Heart left ventricle (tissue), 16 donors: ENCODE results near the gene SEM1. TPM values are rescaled to one million over a fixed set of nuclear protein-coding genes. Genes with fewer than 3 reads are reported as not detected.

Experiments
- ATAC-seq, 4 donors: fragments of 200-7000 bp; cut with Tn5 transposase; one replicate each; pipeline ENCODE4 v1.9.1; 2020 to 2022; ENCODE audit warnings: moderate library complexity in 4 of 4, mild to moderate bottlenecking in 3 of 4, moderate number of reproducible peaks in 1 of 4
- DNase-seq, 5 donors: peaks; one replicate each; pipeline ENCODE4 v3.0.0-alpha.2; 2020
- H3K27ac ChIP-seq, 12 donors: fragments of 200-600 bp; sonication (generic) in 4 of 12; one replicate each; pipeline versions ENCODE4 v1.5.0 to v1.8.0; 2016 to 2022; ENCODE audit warnings: mild to moderate bottlenecking in 2 of 12
- H3K27me3 ChIP-seq, 9 donors: fragments of 200-600 bp; sonication (generic) in 2 of 9; one replicate each; pipeline versions ENCODE4 v1.5.1 to v1.8.0; 2016 to 2022; ENCODE audit warnings: mild to moderate bottlenecking in 3 of 9
- H3K36me3 ChIP-seq, 9 donors: fragments of 200-600 bp; sonication (generic) in 2 of 9; one replicate each; pipeline versions ENCODE4 v1.5.0 to v1.8.0; 2018 to 2022; ENCODE audit warnings: mild to moderate bottlenecking in 2 of 9
- H3K4me1 ChIP-seq, 12 donors: fragments of 200-600 bp; sonication (generic) in 4 of 12; one replicate each; pipeline versions ENCODE4 v1.5.0 to v1.8.0; 2016 to 2022; ENCODE audit warnings: mild to moderate bottlenecking in 3 of 12
- H3K4me3 ChIP-seq, 12 donors: fragments of 200-600 bp; sonication (generic) in 4 of 12; one replicate each; pipeline versions ENCODE4 v1.5.0 to v1.8.0; 2017 to 2022; ENCODE audit warnings: mild to moderate bottlenecking in 9 of 12, moderate library complexity in 4 of 12
- H3K9me3 ChIP-seq, 12 donors: fragments of 200-600 bp; sonication (generic) in 4 of 12; one replicate each; pipeline versions ENCODE4 v1.5.0 to v1.8.0; 2016 to 2022; ENCODE audit warnings: mild to moderate bottlenecking in 1 of 12
- CTCF ChIP-seq, 12 donors: fragments of 200-600 bp; sonication (generic) in 4 of 12; IDR thresholded peaks; one replicate each; pipeline versions ENCODE4 v1.5.0 to v1.8.0; 2018 to 2022; ENCODE audit warnings: antibody characterized with exemption in 12 of 12, mild to moderate bottlenecking in 5 of 12
- POLR2A ChIP-seq, 2 donors: fragments of 450-650 bp; IDR thresholded peaks; one replicate each; pipeline ENCODE4 v1.6.1; 2017; ENCODE audit warnings: antibody characterized with exemption in 2 of 2, mild to moderate bottlenecking in 2 of 2, moderate library complexity in 2 of 2
- WGBS, 4 donors: extraction: QIAGEN DNeasy Blood & Tissue Kit in 2 of 4; methylation state at CpG; one replicate each; pipeline versions ENCODE4 v1.1.5 to v1.1.7; 2013 to 2018; 5-methylcytosine and 5-hydroxymethylcytosine counted together
- intact Hi-C, 10 donors: fragments of 100-400 bp; cut with DNase I; formaldehyde crosslinking; loops; one replicate each; pipeline versions ENCODE4 v1.11.1 to v1.14.2; 2022
- polyA plus RNA-seq, 2 donors: library from polyadenylated mRNA; stranded (reverse); fragments of 200-250 nt; gene quantifications; one replicate each; pipeline ENCODE4 v1.2.3, GENCODE V29; 2013
- total RNA-seq, 9 donors: library from RNA; depleted of rRNA in 2 of 9; stranded (reverse); fragments of >200 nt in 2 of 9; fragmentation: NEBNext Ultra II Directional in 3 of 9; extraction: Animal tissue kit (Norgen Biotek cat#: 25700) in 3 of 9; gene quantifications; one replicate each; pipeline versions ENCODE4 v1.1.0 to v1.2.4, GENCODE V29; 2016 to 2023
- donor health status: ischemic (EF 13 %, LVEDD 7.1; RV severe dilation, severe dysfunction).
- donor health status: healthy with polysubstance abuse.
- donor health status: DM: no; HTN: yes; CAD: no.
- donor health status: DM: no; HTN: no; CAD: no.
- donor health status: ischemic (EF 25% LVEDD 6.9; RV normal size, moderate dysfunction).
- donor health status: ischemic (EF 25% LVEDD 5.7; RV mildly dilated, moderate dysfunction).
- donor health status: healthy.
- donor health status: DM: yes; HTN: yes; CAD: no.
- donor health status: ischemic (EF 35%, LVEDD 5.7; RV mildly dilated, moderate dysfunction).
- donor health status: nonischemic (EF 11% LVEDD 7.7; RV severe dilation, severe dysfunction).
- donor health status: DM: yes; HTN: yes; CAD: no.
- donor health status: PGD.
- donor health status: ischemic (EF 29% LVEDD 5.4; RV normal size, mild dysfunction).
- donor health status: nonischemic (EF 23%, LVEDD 6.1; RV moderate dilation, normal function).

SEM1 gene
- total and polyA plus RNA-seq, 11 donors = 25.5 to 157 (median 44.1) TPM

- ATAC-seq = no peak
- DNase-seq = no peak
These were observed 52.2 kb downstream of the SEM1 start for GRCh38 chr7:96657347-96658021.

GRCh38 chr7:96655956-96656355 lies 53.7 kb downstream of the SEM1 start:
- no peak for TF ChIP-seq POLR2A (IDR thresholded peaks at IDR 0.05)
- no peak for TF ChIP-seq CTCF (IDR thresholded peaks at IDR 0.05)
- DNase-seq (no peak), ATAC-seq (no peak)
- intact Hi-C loops = no loop called here
- WGBS, 4 donors = 87 to 98% (median 94%) methylated on average over 2 of the region's 2 CpGs
- Histone ChIP-seq H3K27ac (no peak overlapping the region), H3K9me3 (peaks cover 0 to 6% (median 0%) of the 10 kb centered on the region in 12 donors), H3K4me3 (no peak overlapping the region), H3K27me3 (no peaks in the 10 kb centered on the region), H3K36me3 (no peaks in the 10 kb centered on the region), H3K4me1 (no peaks in the 10 kb centered on the region)

More at GRCh38 chr7:96657347-96658021, 52.2 kb downstream of the SEM1 start:
- no peak overlapping the region for H3K27ac ChIP-seq
- no peak overlapping the region for H3K4me3 ChIP-seq
- intact Hi-C loops = no loop called here
- H3K4me1 ChIP-seq = no peaks in the 10 kb centered on the region
- WGBS, 4 donors = 71 to 78% (median 75%) methylated on average over 7 of the region's 7 CpGs
- peaks cover 0 to 4% (median 0%) of the 10 kb centered on the region in 12 donors for H3K9me3 ChIP-seq
- no peaks in the 10 kb centered on the region for H3K36me3 ChIP-seq
- no peak for TF ChIP-seq CTCF (IDR thresholded peaks at IDR 0.05)
- no peaks in the 10 kb centered on the region for H3K27me3 ChIP-seq

- WGBS, 4 donors = 93 to 98% (median 94%) methylated on average over 3 to 4 of the region's 4 CpGs
- intact Hi-C loops = no loop called here
- no peak for ATAC-seq
These were observed 54.9 kb downstream of the SEM1 start for GRCh38 chr7:96654630-96655188.

More at GRCh38 chr7:96654630-96655188, 54.9 kb downstream of the SEM1 start:
- no peak for DNase-seq
- no peaks in the 10 kb centered on the region for H3K4me1 ChIP-seq
- H3K27ac ChIP-seq = no peak overlapping the region
- TF ChIP-seq CTCF (IDR thresholded peaks at IDR 0.05) (no peak), POLR2A (IDR thresholded peaks at IDR 0.05) (no peak)
- H3K27me3 ChIP-seq = no peaks in the 10 kb centered on the region
- H3K4me3 ChIP-seq = no peak overlapping the region
- H3K9me3 ChIP-seq = peaks cover 0 to 6% (median 0%) of the 10 kb centered on the region in 12 donors
- no peaks in the 10 kb centered on the region for H3K36me3 ChIP-seq
